GM12878 (cell line): Measurements from ENCODE around the gene CAPN15. TPM values are rescaled to one million over a fixed set of nuclear protein-coding genes. Genes with fewer than 3 reads are reported as not detected.

Source experiments
- ATAC-seq: fragments of 200-7000 bp; cut with Tn5 transposase; 3 replicates; pipeline ENCODE4 v1.9.1; 2020; ENCODE audit warnings: mild to moderate bottlenecking, moderate library complexity
- BruUV-seq: library from RNA; stranded (reverse); fragments of 400-500 nt; replicated peaks from 2 replicates; lab custom pipeline; 2021; lab: Mats Ljungman, UMichigan
- CTCF ChIA-PET: fragments of 300-600 bp; sonication (Branson Sonifier 250); formaldehyde crosslinking; extraction: SDS; loops from one replicate; lab custom pipeline; 2021; ENCODE audit warnings: inconsistent platforms; lab: Yijun Ruan, JAX
- POLR2A ChIA-PET: fragments of 350-600 bp; formaldehyde crosslinking; extraction: SDS; loops from one replicate; lab custom pipeline; 2021; ENCODE audit warnings: inconsistent platforms; lab: Charles Lee
- RAD21 ChIA-PET: fragments of 300-600 bp; sonication (Branson Sonifier 250); formaldehyde crosslinking; loops from one replicate; lab custom pipeline; 2023; ENCODE audit warnings: antibody characterized with exemption; ENCODE audit not compliant: unreplicated experiment; lab: Charles Lee
- SMC1A ChIA-PET: fragments of 300-600 bp; sonication (Branson Sonifier 250); formaldehyde crosslinking; loops from one replicate; lab custom pipeline; 2023; ENCODE audit not compliant: unreplicated experiment, uncharacterized antibody; lab: Charles Lee
- DNase-seq: peaks from one replicate; pipeline ENCODE4 v3.0.0-alpha.2; 2011; ENCODE audit warnings: low read depth, low spot score
- FAIRE-seq: peaks from 3 replicates; lab custom pipeline; 2011; peaks lifted over from hg19 to GRCh38; lab: Jason Lieb, UNC
- H2AFZ ChIP-seq: 2 replicates; pipeline ENCODE4 v1.6.0; 2011; ENCODE audit warnings: low read depth, low read length, control low read depth; ENCODE audit not compliant: control insufficient read depth
- H3K27ac ChIP-seq: 2 replicates; pipeline ENCODE4 v1.5.1; 2011; ENCODE audit warnings: control low read depth; ENCODE audit not compliant: control insufficient read depth, insufficient read depth
- H3K27me3 ChIP-seq, 2 experiments: replicated peaks in 1 of 2; 2 replicates each; pipeline versions ENCODE4 v1.6.0 to v1.6.1; 2011; ENCODE audit warnings: low read length in 1 of 2; ENCODE audit not compliant: control insufficient read depth in 2 of 2, insufficient read depth in 2 of 2
- H3K36me3 ChIP-seq, 2 experiments: 2 replicates each; pipeline ENCODE4 v1.5.1; 2011; ENCODE audit warnings: low read length in 1 of 2; ENCODE audit not compliant: control insufficient read depth in 2 of 2, insufficient read depth in 2 of 2
- H3K4me1 ChIP-seq: 2 replicates; pipeline ENCODE4 v1.6.1; 2011; ENCODE audit warnings: mild to moderate bottlenecking, low read length, moderate library complexity, mixed read lengths; ENCODE audit not compliant: control insufficient read depth, insufficient read depth
- H3K4me2 ChIP-seq: 2 replicates; pipeline ENCODE4 v1.6.0; 2011; ENCODE audit warnings: control low read depth; ENCODE audit not compliant: control insufficient read depth, insufficient read depth
- H3K4me3 ChIP-seq: fragments of 200-600 bp; sonication (generic); 2 replicates; pipeline ENCODE4 v1.5.1; 2016
- H3K79me2 ChIP-seq: 2 replicates; pipeline ENCODE4 v1.6.0; 2011; ENCODE audit warnings: low read length; ENCODE audit not compliant: control insufficient read depth, insufficient read depth
- H3K9ac ChIP-seq: 2 replicates; pipeline ENCODE4 v1.8.0; 2011; ENCODE audit warnings: low read length, control low read depth, mixed read lengths; ENCODE audit not compliant: control insufficient read depth, insufficient read depth
- H3K9me3 ChIP-seq: replicated peaks from 3 replicates; pipeline ENCODE4 v1.5.1; 2011; ENCODE audit warnings: mild to moderate bottlenecking, low read length; ENCODE audit not compliant: control insufficient read depth, insufficient read depth
- H4K20me1 ChIP-seq: 2 replicates; pipeline ENCODE4 v1.6.0; 2011; ENCODE audit not compliant: control insufficient read depth, insufficient read depth
- ATF7 ChIP-seq: fragments of 450-650 bp; IDR thresholded peaks from 2 replicates; pipeline ENCODE4 v1.6.1; 2016; ENCODE audit warnings: low read depth, mild to moderate bottlenecking
- BCL3 ChIP-seq: IDR thresholded peaks from 2 replicates; pipeline ENCODE4 v1.6.1; 2011; ENCODE audit warnings: borderline replicate concordance, low read depth, mild to moderate bottlenecking, moderate library complexity, low read length; ENCODE audit not compliant: insufficient read depth, poor library complexity, severe bottlenecking
- BHLHE40 ChIP-seq, 2 experiments: fragments of 450-650 bp in 1 of 2; IDR thresholded peaks; 2 replicates each; pipeline ENCODE4 v1.6.1; 2011 to 2017; ENCODE audit warnings: low read depth in 2 of 2, borderline replicate concordance in 1 of 2, improper control_type of control experiment in 1 of 2, low read length in 1 of 2, mild to moderate bottlenecking in 1 of 2
- JUND ChIP-seq: IDR thresholded peaks from 2 replicates; pipeline ENCODE4 v1.6.1; 2012; ENCODE audit warnings: low read depth, mild to moderate bottlenecking, low read length, improper control_type of control experiment, moderate library complexity
- KLF5 ChIP-seq: fragments of 450-650 bp; IDR thresholded peaks from 2 replicates; pipeline ENCODE4 v1.6.1; 2014; ENCODE audit warnings: mild to moderate bottlenecking; ENCODE audit not compliant: partially characterized antibody
- MYC ChIP-seq: IDR thresholded peaks from 2 replicates; pipeline ENCODE4 v1.6.1; 2011; ENCODE audit warnings: mild to moderate bottlenecking, low read length, moderate library complexity, inconsistent platforms; ENCODE audit not compliant: insufficient read depth, insufficient replicate concordance, insufficient read length, severe bottlenecking
- SMAD1 ChIP-seq: fragments of 450-650 bp; IDR thresholded peaks from 2 replicates; pipeline ENCODE4 v1.6.1; 2018; ENCODE audit warnings: mild to moderate bottlenecking, low read depth; ENCODE audit not compliant: partially characterized antibody
- SREBF2 ChIP-seq: IDR thresholded peaks from 2 replicates; pipeline ENCODE4 v1.6.1; 2012; ENCODE audit warnings: mild to moderate bottlenecking, low read length
- TCF3 ChIP-seq: IDR thresholded peaks from 2 replicates; pipeline ENCODE4 v1.6.1; 2012; ENCODE audit warnings: low read depth, mild to moderate bottlenecking, low read length, borderline replicate concordance; ENCODE audit not compliant: insufficient read depth
- WGBS: methylation state at CpG from one replicate; pipeline ENCODE4 v1.1.6; 2016; ENCODE audit warnings: low lambda C conversion rate; ENCODE audit not compliant: insufficient replicate concordance, insufficient coverage; ENCODE audit errors: missing lambda C conversion rate; 5-methylcytosine and 5-hydroxymethylcytosine counted together
- in situ Hi-C: fragments of 300-500 bp; cut with MboI; formaldehyde crosslinking; loops from 9 replicates; pipeline ENCODE4 v1.14.3; 2018; ENCODE audit warnings: mixed read lengths
- intact Hi-C: fragments of 100-400 bp; cut with micrococcal nuclease; formaldehyde crosslinking; loops from one replicate; pipeline ENCODE4 v1.14.2; 2022; ENCODE audit not compliant: unreplicated experiment
- polyA plus RNA-seq, 11 experiments: library from polyadenylated mRNA; depleted of rRNA in 4 of 11; unstranded in 6 of 11; stranded (reverse) in 5 of 11; fragments of >200 nt; fragmentation: Nextera tagmentation in 4 of 11; fragmentation: Illumina TruSeq in 1 of 11; extraction: Ambion mirVana in 4 of 11; extraction: Trizol in 1 of 11; gene quantifications; 1 replicate in 1 of 11; 2 replicates in 10 of 11; pipeline versions ENCODE4 v1.2.1 to v1.2.3, GENCODE V29; 2011 to 2016; ENCODE audit warnings: inconsistent platforms in 2 of 11, missing spikeins in 2 of 11, low read depth in 1 of 11
- total RNA-seq, 4 experiments: library from RNA; depleted of rRNA in 3 of 4; stranded (reverse); fragments of >200 nt in 3 of 4; fragmentation: Illumina TruSeq in 1 of 4; extraction: Trizol in 1 of 4; gene quantifications; 2 replicates each; pipeline versions ENCODE4 v1.2.1 to v1.2.3, GENCODE V29; 2013 to 2021
- TF ChIP-seq, protein P1 (sequence below): IDR thresholded peaks from 2 replicates; pipeline ENCODE4 v1.6.1; 2011; ENCODE audit warnings: mild to moderate bottlenecking, low read depth, low read length, moderate library complexity; ENCODE audit not compliant: insufficient replicate concordance

CAPN15 gene
- total and polyA plus RNA-seq, 10 of the 15 experiments (the other 5 are each of a cell fraction or from before 2014, with no cell fraction given) = 0.40 to 78.5 (median 8.3) TPM

GRCh38 chr16:561957-562938, 34.7 kb downstream of the CAPN15 start:
- BruUV-seq = no TSS peak
- Histone ChIP-seq H3K9ac (no peak overlapping the region), H3K36me3 (no peaks in the 10 kb centered on the region), H3K27me3 (peaks cover 4 to 9% of the 10 kb centered on the region in 2 experiments; a peak in 3 of 4 replicates), H3K4me2 (no peak overlapping the region), H3K79me2 (no peaks in the 10 kb centered on the region), H3K9me3 (no peaks in the 10 kb centered on the region), H3K27ac (no peak overlapping the region), H3K4me1 (peaks cover 9% of the 10 kb centered on the region), H2AFZ (no peak overlapping the region), H3K4me3 (no peak overlapping the region), H4K20me1 (no peaks in the 10 kb centered on the region)
- ATAC-seq (no peak), DNase-seq (no peak), FAIRE-seq (no peak)
- SMC1A ChIA-PET = no interaction called here
- RAD21 ChIA-PET = no interaction called here
- no peak for TF ChIP-seq MYC
- no peak for TF ChIP-seq SREBF2
- TF ChIP-seq TCF3 = 0 out of 2 replicates have a peak, but pooled peaks have one; percentile 22
- TF ChIP-seq, protein P1, sequence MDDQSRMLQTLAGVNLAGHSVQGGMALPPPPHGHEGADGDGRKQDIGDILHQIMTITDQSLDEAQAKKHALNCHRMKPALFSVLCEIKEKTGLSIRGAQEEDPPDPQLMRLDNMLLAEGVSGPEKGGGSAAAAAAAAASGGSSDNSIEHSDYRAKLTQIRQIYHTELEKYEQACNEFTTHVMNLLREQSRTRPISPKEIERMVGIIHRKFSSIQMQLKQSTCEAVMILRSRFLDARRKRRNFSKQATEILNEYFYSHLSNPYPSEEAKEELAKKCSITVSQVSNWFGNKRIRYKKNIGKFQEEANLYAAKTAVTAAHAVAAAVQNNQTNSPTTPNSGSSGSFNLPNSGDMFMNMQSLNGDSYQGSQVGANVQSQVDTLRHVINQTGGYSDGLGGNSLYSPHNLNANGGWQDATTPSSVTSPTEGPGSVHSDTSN = peak; percentile 50
- 0 out of 4 replicates have a peak, but pooled peaks of 1 of the 2 experiments have one; percentile 22 for TF ChIP-seq BHLHE40 (IDR thresholded peaks at IDR 0.05; ENCODE audit: borderline replicate concordance in 1 of 2, low read depth in 2 of 2, low read length in 1 of 2)
- no peak for TF ChIP-seq SMAD1
- TF ChIP-seq BCL3 = peak; percentile 94
- no peak for TF ChIP-seq KLF5
- no peak for TF ChIP-seq ATF7
- no peak for TF ChIP-seq JUND
- CTCF ChIA-PET = no interaction called here
- in situ Hi-C loops = no loop called here
- POLR2A ChIA-PET = no interaction called here
- intact Hi-C loops = no loop called here
- 76% methylated on average over 33 of the region's 43 CpGs for WGBS
